ENCODE measurements around the gene CAPN3. TPM values are rescaled to one million over a fixed set of nuclear protein-coding genes. Genes with fewer than 3 reads are reported as not detected.
A peak's percentile ranks its signal among the peaks of the same experiment; 100 is the strongest.

CAPN3 gene
- total RNA-seq, 1 donor from 2014 or later: 5.6 TPM

DNA sequence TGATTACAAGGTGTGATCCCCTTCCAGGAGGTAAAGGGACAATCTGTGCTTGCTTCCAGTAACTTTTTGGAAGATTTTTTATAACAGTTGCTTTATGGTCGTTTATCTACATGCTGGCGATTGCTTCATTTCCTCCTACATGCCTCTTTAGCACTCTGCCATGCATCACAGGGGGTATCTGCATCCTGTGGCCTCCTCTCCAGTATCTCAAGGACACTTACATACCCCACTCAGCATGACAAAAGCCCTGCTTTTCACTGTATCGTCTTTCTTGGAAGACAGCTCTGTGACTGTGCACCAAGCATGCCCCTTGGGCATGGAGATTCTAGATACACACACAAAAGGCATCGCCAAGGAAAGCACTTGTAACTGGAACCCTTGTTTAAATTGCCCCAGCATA is 25.3 kb downstream of the CAPN3 start:
- H3K27me3 Mint-ChIP-seq (ENCODE audit: unreplicated experiment): no peaks in the 10 kb centered on the region
- no peaks in the 10 kb centered on the region for H3K9me3 Mint-ChIP-seq (ENCODE audit: unreplicated experiment)
- peaks cover 12% of the 10 kb centered on the region for H3K4me1 Mint-ChIP-seq (ENCODE audit: unreplicated experiment)
- no peak overlapping the region for H3K4me3 Mint-ChIP-seq (ENCODE audit: unreplicated experiment)
- no peak overlapping the region for H3K27ac Mint-ChIP-seq (ENCODE audit: unreplicated experiment)
- peaks cover 3% of the 10 kb centered on the region for H3K36me3 Mint-ChIP-seq (ENCODE audit: unreplicated experiment)
- no peak for DNase-seq (ENCODE audit: extremely low spot score, unreplicated experiment)
- TF ChIP-seq, protein P1, sequence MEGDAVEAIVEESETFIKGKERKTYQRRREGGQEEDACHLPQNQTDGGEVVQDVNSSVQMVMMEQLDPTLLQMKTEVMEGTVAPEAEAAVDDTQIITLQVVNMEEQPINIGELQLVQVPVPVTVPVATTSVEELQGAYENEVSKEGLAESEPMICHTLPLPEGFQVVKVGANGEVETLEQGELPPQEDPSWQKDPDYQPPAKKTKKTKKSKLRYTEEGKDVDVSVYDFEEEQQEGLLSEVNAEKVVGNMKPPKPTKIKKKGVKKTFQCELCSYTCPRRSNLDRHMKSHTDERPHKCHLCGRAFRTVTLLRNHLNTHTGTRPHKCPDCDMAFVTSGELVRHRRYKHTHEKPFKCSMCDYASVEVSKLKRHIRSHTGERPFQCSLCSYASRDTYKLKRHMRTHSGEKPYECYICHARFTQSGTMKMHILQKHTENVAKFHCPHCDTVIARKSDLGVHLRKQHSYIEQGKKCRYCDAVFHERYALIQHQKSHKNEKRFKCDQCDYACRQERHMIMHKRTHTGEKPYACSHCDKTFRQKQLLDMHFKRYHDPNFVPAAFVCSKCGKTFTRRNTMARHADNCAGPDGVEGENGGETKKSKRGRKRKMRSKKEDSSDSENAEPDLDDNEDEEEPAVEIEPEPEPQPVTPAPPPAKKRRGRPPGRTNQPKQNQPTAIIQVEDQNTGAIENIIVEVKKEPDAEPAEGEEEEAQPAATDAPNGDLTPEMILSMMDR (IDR thresholded peaks at IDR 0.05): no peak

DNA sequence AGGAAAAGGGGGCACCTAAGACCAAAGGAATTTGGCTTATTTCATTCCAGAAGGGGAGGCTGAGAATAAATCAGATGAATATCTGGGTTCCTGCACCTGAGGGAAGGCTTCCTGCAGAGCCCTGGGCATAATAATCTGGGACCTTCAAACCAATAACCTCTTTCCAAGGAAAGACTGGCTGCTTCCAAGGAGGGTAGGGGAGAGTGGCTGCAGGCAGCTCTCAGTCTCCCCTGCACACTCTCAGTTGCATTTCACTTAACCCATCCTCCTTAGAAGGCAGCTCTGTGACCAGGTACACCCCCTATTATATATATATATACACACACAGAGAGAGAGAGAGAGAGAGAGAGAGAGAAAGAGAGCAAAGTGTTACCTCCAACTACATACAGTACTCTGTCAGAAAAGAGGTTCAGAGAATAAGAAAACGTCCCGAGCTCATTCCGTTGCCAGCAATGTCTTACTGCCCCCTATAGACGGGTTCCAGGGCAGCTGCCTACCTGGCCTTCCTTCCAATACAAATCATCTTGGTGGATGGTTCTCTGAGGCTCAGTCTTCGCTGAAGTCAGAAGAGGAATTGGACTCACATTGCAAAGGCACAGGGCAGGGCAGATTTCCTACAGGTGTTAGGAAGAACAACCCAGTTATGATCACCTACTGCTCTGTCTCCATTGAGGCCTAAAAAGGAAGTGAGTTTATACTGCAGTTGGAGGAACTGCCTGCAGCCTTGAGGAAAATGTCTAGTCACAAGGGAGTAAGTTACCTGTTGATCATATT is 26.1 kb downstream of the CAPN3 start:
- Mint-ChIP-seq H3K4me1 (ENCODE audit: unreplicated experiment) (peaks cover 12% of the 10 kb centered on the region), H3K27ac (ENCODE audit: unreplicated experiment) (no peak overlapping the region)

DNA sequence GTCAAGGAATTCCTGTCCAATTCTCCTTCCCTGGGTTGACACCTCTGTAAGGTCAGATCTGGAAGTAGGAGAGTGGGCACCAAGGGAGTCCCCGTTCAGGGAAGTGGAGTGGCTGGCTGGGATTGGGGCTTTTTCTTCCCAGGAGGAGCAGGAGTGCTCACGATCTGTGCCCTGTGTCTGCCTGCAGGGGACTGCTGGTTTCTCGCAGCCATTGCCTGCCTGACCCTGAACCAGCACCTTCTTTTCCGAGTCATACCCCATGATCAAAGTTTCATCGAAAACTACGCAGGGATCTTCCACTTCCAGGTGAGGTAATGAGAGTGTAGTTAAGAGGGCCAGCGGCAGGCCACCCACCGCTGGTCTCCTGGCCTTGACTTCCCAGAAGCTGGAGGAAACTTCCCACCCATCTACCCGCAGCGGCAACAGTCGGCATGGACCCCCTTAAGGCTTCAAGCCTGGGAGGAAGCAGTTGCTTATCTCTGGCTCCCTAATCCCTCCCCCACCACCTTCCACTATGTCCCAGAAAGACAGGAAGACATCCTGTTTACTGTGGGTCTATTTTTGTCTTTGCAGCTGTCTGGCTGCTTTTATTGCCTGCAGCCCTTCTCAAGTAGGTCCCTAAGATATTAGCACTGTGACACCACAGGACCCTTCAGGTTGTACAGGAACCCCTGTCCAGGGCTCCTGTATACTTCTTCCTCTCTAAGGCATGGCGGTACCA is 26.8 kb downstream of the CAPN3 start:
- TF ChIP-seq, protein P1 (IDR thresholded peaks at IDR 0.05): no peak
- DNase-seq (ENCODE audit: extremely low spot score, unreplicated experiment): no peak
- Mint-ChIP-seq H3K27ac (ENCODE audit: unreplicated experiment) (no peak overlapping the region), H3K9me3 (ENCODE audit: unreplicated experiment) (no peaks in the 10 kb centered on the region), H3K27me3 (ENCODE audit: unreplicated experiment) (no peaks in the 10 kb centered on the region), H3K4me1 (ENCODE audit: unreplicated experiment) (peaks cover 12% of the 10 kb centered on the region), H3K4me3 (ENCODE audit: unreplicated experiment) (no peak overlapping the region), H3K36me3 (ENCODE audit: unreplicated experiment) (peaks cover 3% of the 10 kb centered on the region)

More for the DNA sequence above, 26.1 kb downstream of the CAPN3 start:
- no peaks in the 10 kb centered on the region for H3K9me3 Mint-ChIP-seq (ENCODE audit: unreplicated experiment)
- H3K36me3 Mint-ChIP-seq (ENCODE audit: unreplicated experiment): peaks cover 3% of the 10 kb centered on the region
- H3K4me3 Mint-ChIP-seq (ENCODE audit: unreplicated experiment): no peak overlapping the region
- H3K27me3 Mint-ChIP-seq (ENCODE audit: unreplicated experiment): no peaks in the 10 kb centered on the region
- no peak for DNase-seq (ENCODE audit: extremely low spot score, unreplicated experiment)
- TF ChIP-seq, protein P1 (IDR thresholded peaks at IDR 0.05): peak; percentile 45

DNA sequence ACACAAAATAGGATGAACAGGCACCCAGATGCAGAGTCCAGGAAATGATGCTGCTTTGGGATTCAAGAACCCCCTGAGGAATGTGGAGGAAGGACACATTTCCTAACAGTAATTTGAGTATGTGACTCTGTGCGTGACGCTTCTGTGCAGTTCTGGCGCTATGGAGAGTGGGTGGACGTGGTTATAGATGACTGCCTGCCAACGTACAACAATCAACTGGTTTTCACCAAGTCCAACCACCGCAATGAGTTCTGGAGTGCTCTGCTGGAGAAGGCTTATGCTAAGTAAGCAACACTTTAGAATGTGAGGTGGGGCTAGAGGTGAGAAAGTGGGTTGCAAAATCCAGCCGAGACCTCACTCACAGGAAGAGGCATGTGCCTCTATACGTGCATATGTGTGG is 28.3 kb downstream of the CAPN3 start:
- TF ChIP-seq, protein P1 (IDR thresholded peaks at IDR 0.05): no peak
- no peak overlapping the region for H3K27ac Mint-ChIP-seq (ENCODE audit: unreplicated experiment)

More for the DNA sequence above, 28.3 kb downstream of the CAPN3 start:
- no peaks in the 10 kb centered on the region for H3K9me3 Mint-ChIP-seq (ENCODE audit: unreplicated experiment)
- H3K4me1 Mint-ChIP-seq (ENCODE audit: unreplicated experiment): peaks cover 16% of the 10 kb centered on the region
- H3K27me3 Mint-ChIP-seq (ENCODE audit: unreplicated experiment): no peaks in the 10 kb centered on the region
- no peak overlapping the region for H3K4me3 Mint-ChIP-seq (ENCODE audit: unreplicated experiment)
- DNase-seq (ENCODE audit: extremely low spot score, unreplicated experiment): no peak
- H3K36me3 Mint-ChIP-seq (ENCODE audit: unreplicated experiment): peaks cover 3% of the 10 kb centered on the region
